K562 (cell line): ENCODE measurements around the gene ITPR2. TPM values are rescaled to one million over a fixed set of nuclear protein-coding genes. Genes with fewer than 3 reads are reported as not detected.

ENCODE experiments used
- ATAC-seq: fragments of 200-7000 bp; cut with Tn5 transposase; 3 replicates; pipeline ENCODE4 v1.9.1; 2020; ENCODE audit warnings: moderate library complexity
- BruUV-seq: library from RNA; stranded (reverse); fragments of 400-500 nt; replicated peaks from 2 replicates; lab custom pipeline; 2021; lab: Mats Ljungman, UMichigan
- CTCF ChIA-PET: fragments of 300-600 bp; formaldehyde crosslinking; extraction: SDS; loops from one replicate; lab custom pipeline; 2021; ENCODE audit warnings: low intra/inter-chr PET ratio; lab: Yijun Ruan, JAX
- POLR2A ChIA-PET: fragments of 300-600, 350-650 bp; sonication (Branson Sonifier 250); formaldehyde crosslinking; extraction: SDS; loops from one replicate; lab custom pipeline; 2021; ENCODE audit warnings: antibody characterized with exemption, inconsistent platforms; lab: Yijun Ruan, JAX
- DNase-seq, 4 experiments: peaks; one replicate each; pipeline versions ENCODE4 v3.0.0 to v3.0.0-alpha.2; 2011 to 2018; ENCODE audit warnings: low spot score in 3 of 4, mixed read lengths in 3 of 4; ENCODE audit errors: extremely low read depth in 1 of 4
- FAIRE-seq: peaks from 2 replicates; lab custom pipeline; 2011; peaks lifted over from hg19 to GRCh38; lab: Jason Lieb, UNC
- H2AFZ ChIP-seq: 2 replicates; pipeline ENCODE4 v1.6.0; 2011; ENCODE audit warnings: low read depth, low read length, control low read depth, inconsistent platforms
- H3K27ac ChIP-seq: fragments of 200-600 bp; 3 replicates; pipeline ENCODE4 v1.8.0; 2011; ENCODE audit warnings: low read depth, mild to moderate bottlenecking, control low read depth, inconsistent platforms, low read length, moderate library complexity, mixed read lengths; ENCODE audit errors: extremely low read depth
- H3K27me3 ChIP-seq, 2 experiments: fragments of 300-600 bp in 1 of 2; 2 replicates in 1 of 2; 3 replicates in 1 of 2; pipeline versions ENCODE4 v1.6.0 to v1.8.0; 2011; ENCODE audit warnings: inconsistent platforms in 2 of 2, low read length in 2 of 2, mild to moderate bottlenecking in 1 of 2, mixed read lengths in 1 of 2, moderate library complexity in 1 of 2; ENCODE audit not compliant: control insufficient read depth in 2 of 2, insufficient read depth in 2 of 2
- H3K36me3 ChIP-seq: fragments of 300-600 bp; 3 replicates; pipeline ENCODE4 v1.8.0; 2011; ENCODE audit warnings: mild to moderate bottlenecking, low read length, inconsistent platforms; ENCODE audit not compliant: control insufficient read depth, insufficient read depth
- H3K4me1 ChIP-seq, 2 experiments: fragments of 200-600 bp in 1 of 2; replicated peaks in 1 of 2; 2 replicates in 1 of 2; 3 replicates in 1 of 2; pipeline versions ENCODE4 v1.5.1 to v1.8.0; 2011; ENCODE audit warnings: inconsistent platforms in 2 of 2, low read length in 2 of 2, mild to moderate bottlenecking in 1 of 2, mixed read lengths in 1 of 2, moderate library complexity in 1 of 2; ENCODE audit not compliant: control insufficient read depth in 2 of 2, insufficient read depth in 2 of 2
- H3K4me2 ChIP-seq: 2 replicates; pipeline ENCODE4 v1.6.1; 2011; ENCODE audit warnings: low read length, control low read depth, inconsistent platforms, mixed read lengths; ENCODE audit not compliant: insufficient read depth
- H3K4me3 ChIP-seq: fragments of 200-600 bp; sonication (generic), shearing (Covaris generic); 2 replicates; pipeline ENCODE4 v1.5.1; 2016; ENCODE audit warnings: control low read depth, inconsistent platforms
- H3K79me2 ChIP-seq: fragments of 200-600 bp; 3 replicates; pipeline ENCODE4 v1.8.0; 2011; ENCODE audit warnings: low read length, inconsistent platforms; ENCODE audit not compliant: control insufficient read depth, insufficient read depth
- H3K9ac ChIP-seq, 2 experiments: 2 replicates each; pipeline versions ENCODE4 v1.6.0 to v1.6.1; 2011; ENCODE audit warnings: low read depth in 2 of 2, low read length in 2 of 2, control low read depth in 1 of 2, inconsistent platforms in 1 of 2, mild to moderate bottlenecking in 1 of 2, mixed read lengths in 1 of 2; ENCODE audit not compliant: insufficient read depth in 1 of 2
- H3K9me1 ChIP-seq: one replicate; pipeline ENCODE4 v1.6.0; 2011; ENCODE audit warnings: inconsistent platforms, mild to moderate bottlenecking, low read length, moderate library complexity; ENCODE audit not compliant: control insufficient read depth, insufficient read depth
- H3K9me3 ChIP-seq: replicated peaks from 2 replicates; pipeline ENCODE4 v1.5.1; 2011; ENCODE audit warnings: low read depth, low read length, inconsistent platforms; ENCODE audit not compliant: control insufficient read depth, insufficient read depth
- H4K20me1 ChIP-seq: replicated peaks from 2 replicates; pipeline ENCODE4 v1.6.1; 2011; ENCODE audit warnings: low read length, inconsistent platforms, mixed read lengths; ENCODE audit not compliant: control insufficient read depth, insufficient read depth
- FOSL1 ChIP-seq: fragments of 200-800 bp; sonication (Bioruptor generic); conservative IDR thresholded peaks from 2 replicates; pipeline ENCODE4 v1.6.1; 2016; ENCODE audit warnings: missing genetic modification characterization, missing compliant biosample characterization
- L3MBTL2 ChIP-seq: fragments of 450-650 bp; IDR thresholded peaks from 2 replicates; pipeline ENCODE4 v1.6.1; 2016; ENCODE audit warnings: mild to moderate bottlenecking, moderate library complexity
- LCOR ChIP-seq: sonication (generic); formaldehyde crosslinking; IDR thresholded peaks from 2 replicates; pipeline ENCODE4 v1.8.0; 2022; ENCODE audit warnings: mild to moderate bottlenecking, missing genetic modification reagents
- ZNF511 ChIP-seq: sonication (generic); formaldehyde crosslinking; IDR thresholded peaks from 2 replicates; pipeline ENCODE4 v1.8.0; 2022; ENCODE audit warnings: mild to moderate bottlenecking, missing genetic modification reagents
- WGBS: fragments of 100-300 bp; shearing (Covaris generic); methylation state at CpG from one replicate; pipeline ENCODE4 v1.1.6; 2016; ENCODE audit warnings: low coverage, mixed read lengths; ENCODE audit not compliant: insufficient coverage; ENCODE audit errors: missing lambda C conversion rate; 5-methylcytosine and 5-hydroxymethylcytosine counted together
- in situ Hi-C: fragments of 300-500 bp; cut with MboI; formaldehyde crosslinking; loops from 4 replicates; pipeline ENCODE4 v1.15.0; 2018; ENCODE audit warnings: inconsistent platforms, mixed read lengths
- intact Hi-C: fragments of 100-400 bp; cut with micrococcal nuclease; formaldehyde crosslinking; loops from 2 replicates; pipeline ENCODE4 v1.14.2; 2022
- polyA plus RNA-seq, 8 experiments: library from polyadenylated mRNA; depleted of rRNA in 4 of 8; stranded (reverse) in 5 of 8; unstranded in 3 of 8; fragments of >200 nt; fragmentation: Nextera tagmentation in 2 of 8; fragmentation: Illumina TruSeq in 1 of 8; extraction: Ambion mirVana in 2 of 8; extraction: Trizol in 1 of 8; gene quantifications; 2 replicates each; pipeline versions ENCODE4 v1.2.1 to v1.2.3, GENCODE V29; 2011 to 2014; ENCODE audit warnings: inconsistent platforms in 1 of 8, missing spikeins in 1 of 8
- total RNA-seq, 7 experiments: library from RNA; depleted of rRNA in 6 of 7; stranded (reverse); fragments of >200 nt in 6 of 7; fragmentation: Illumina TruSeq in 2 of 7; extraction: Trizol in 2 of 7; gene quantifications; 2 replicates each; pipeline versions ENCODE4 v1.2.1 to v1.2.3, GENCODE V29; 2011 to 2021; ENCODE audit warnings: low replicate concordance in 1 of 7

Gene ITPR2
- total and polyA plus RNA-seq, 9 of the 15 experiments (the other 6 are each of a cell fraction or from before 2014, with no cell fraction given), result 0.21 to 3.3 (median 0.95) TPM

- Histone ChIP-seq H2AFZ (no peak overlapping the region), H3K27ac (no peak overlapping the region), H3K9me3 (no peaks in the 10 kb centered on the region), H3K9ac (no peak overlapping the region), H3K4me1 (no peaks in the 10 kb centered on the region; a peak in 1 of 5 replicates), H4K20me1 (no peaks in the 10 kb centered on the region), H3K9me1 (no peaks in the 10 kb centered on the region), H3K27me3 (no peaks in the 10 kb centered on the region), H3K4me3 (no peak overlapping the region), H3K79me2 (no peaks in the 10 kb centered on the region), H3K36me3 (no peaks in the 10 kb centered on the region), H3K4me2 (no peak overlapping the region)
- ATAC-seq, result no peak
- CTCF ChIA-PET, result no interaction called here
- no peak for FAIRE-seq
- BruUV-seq, result no TSS peak
- intact Hi-C loops, result no loop called here
- in situ Hi-C loops, result no loop called here
- TF ChIP-seq FOSL1, result peak; percentile 56
- no peak for TF ChIP-seq LCOR (CRISPR knock-in tag)
- WGBS, result 0% methylated on average over 2 of the region's 2 CpGs
- POLR2A ChIA-PET, result interaction anchor here (0.6 kb wide), 1 partner anchor 10 kb away, joined by 3 read pairs; no protein-coding TSS in a partner anchor
- DNase-seq, result no peak
Observed at GRCh38 chr12:26636710-26637328, 196.2 kb downstream of the ITPR2 start.

GRCh38 chr12:26633591-26634210 is 199.3 kb downstream of the ITPR2 start:
- in situ Hi-C loops, result no loop called here
- no peak overlapping the region for H2AFZ ChIP-seq
- BruUV-seq, result no TSS peak
- H3K79me2 ChIP-seq, result no peaks in the 10 kb centered on the region
- H3K4me1 ChIP-seq, result no peaks in the 10 kb centered on the region; a peak in 1 of 5 replicates
- DNase-seq (no peak), ATAC-seq (no peak), FAIRE-seq (no peak)
- H3K27me3 ChIP-seq, result no peaks in the 10 kb centered on the region
- no peaks in the 10 kb centered on the region for H3K9me3 ChIP-seq
- intact Hi-C loops, result no loop called here
- H3K4me2 ChIP-seq, result no peak overlapping the region
- ChIA-PET CTCF (no interaction called here), POLR2A (interaction anchor here (0.7 kb wide), 1 partner anchor 20 kb away, joined by 3 read pairs; no protein-coding TSS in a partner anchor)
- H3K4me3 ChIP-seq, result no peak overlapping the region
- no peaks in the 10 kb centered on the region for H3K9me1 ChIP-seq
- 17% methylated on average over 5 of the region's 5 CpGs for WGBS
- H3K9ac ChIP-seq, result no peak overlapping the region
- H3K36me3 ChIP-seq, result no peaks in the 10 kb centered on the region
- no peak overlapping the region for H3K27ac ChIP-seq
- H4K20me1 ChIP-seq, result no peaks in the 10 kb centered on the region
- no peak for TF ChIP-seq ZNF511
- TF ChIP-seq L3MBTL2, result peak; percentile 54; the same call in 1 of the 2 replicates
